Measurements from ENCODE around the gene PHF21B.

The PHF21B gene

GRCh38 chr22:44999231-44999630 is 10.6 kb downstream of the PHF21B start:
- TF ChIP-seq CTCF (IDR thresholded peaks at IDR 0.05) = no peak
- Histone ChIP-seq H3K4me3 (no peak overlapping the region), H3K27ac (no peak overlapping the region)
- no peak for DNase-seq (ENCODE audit: low spot score)

GRCh38 chr22:44998296-44998695 is 11.5 kb downstream of the PHF21B start:
- no peak overlapping the region for H3K4me3 ChIP-seq
- H3K27ac ChIP-seq = no peak overlapping the region
- DNase-seq (ENCODE audit: low spot score) = no peak
- no peak for TF ChIP-seq CTCF (IDR thresholded peaks at IDR 0.05)

GRCh38 chr22:44997060-44997459 is 12.7 kb downstream of the PHF21B start:
- TF ChIP-seq CTCF (IDR thresholded peaks at IDR 0.05) = no peak
- H3K27ac ChIP-seq = no peak overlapping the region
- DNase-seq (ENCODE audit: low spot score) = no peak
- no peak overlapping the region for H3K4me3 ChIP-seq

- TF ChIP-seq CTCF (IDR thresholded peaks at IDR 0.05) = no peak
- DNase-seq (ENCODE audit: low spot score) = no peak
- Histone ChIP-seq H3K4me3 (no peak overlapping the region), H3K27ac (no peak overlapping the region)
Observed at GRCh38 chr22:44996648-44997047, 13.2 kb downstream of the PHF21B start.

- no peak overlapping the region for H3K4me3 ChIP-seq
- DNase-seq (ENCODE audit: low spot score) = no peak
- no peak overlapping the region for H3K27ac ChIP-seq
- no peak for TF ChIP-seq CTCF (IDR thresholded peaks at IDR 0.05)
Observed at GRCh38 chr22:44996120-44996519, 13.7 kb downstream of the PHF21B start.

GRCh38 chr22:44995715-44996114 is 14.1 kb downstream of the PHF21B start:
- DNase-seq (ENCODE audit: low spot score) = no peak

GRCh38 chr22:44995105-44995514 is 14.7 kb downstream of the PHF21B start:
- no peak for DNase-seq (ENCODE audit: low spot score)
- Histone ChIP-seq H3K27ac (no peak overlapping the region), H3K4me3 (no peak overlapping the region)
- no peak for TF ChIP-seq CTCF (IDR thresholded peaks at IDR 0.05)

More at GRCh38 chr22:44995715-44996114, 14.1 kb downstream of the PHF21B start:
- no peak overlapping the region for H3K4me3 ChIP-seq
- H3K27ac ChIP-seq = no peak overlapping the region
- TF ChIP-seq CTCF (IDR thresholded peaks at IDR 0.05) = no peak

Data from coronary artery (tissue), 2 donors.